Ishikawa (cell line): ENCODE data around the gene C1QA.

Experiments
- CEBPB ChIP-seq: IDR thresholded peaks from 2 replicates; pipeline ENCODE4 v1.6.1; 2012
- CREB1 ChIP-seq: IDR thresholded peaks from 2 replicates; pipeline ENCODE4 v1.6.1; 2012; ENCODE audit warnings: low read depth
- EGR1 ChIP-seq: IDR thresholded peaks from 2 replicates; pipeline ENCODE4 v1.6.1; 2012
- EP300 ChIP-seq: IDR thresholded peaks from 2 replicates; pipeline ENCODE4 v1.6.1; 2012; ENCODE audit warnings: borderline replicate concordance
- FOXM1 ChIP-seq: IDR thresholded peaks from 2 replicates; pipeline ENCODE4 v1.6.1; 2012; ENCODE audit warnings: low read depth, borderline replicate concordance
- NFIC ChIP-seq: IDR thresholded peaks from 2 replicates; pipeline ENCODE4 v1.6.1; 2012
- RAD21 ChIP-seq: IDR thresholded peaks from 2 replicates; pipeline ENCODE4 v1.6.1; 2012; ENCODE audit warnings: low read depth
- TAF1 ChIP-seq: IDR thresholded peaks from 2 replicates; pipeline ENCODE4 v1.6.1; 2012; ENCODE audit warnings: low read depth, mild to moderate bottlenecking
- TCF12 ChIP-seq: IDR thresholded peaks from 2 replicates; pipeline ENCODE4 v1.6.1; 2012; ENCODE audit warnings: low read depth
- TEAD4 ChIP-seq: IDR thresholded peaks from 2 replicates; pipeline ENCODE4 v1.6.1; 2012
- YY1 ChIP-seq: IDR thresholded peaks from 2 replicates; pipeline ENCODE4 v1.6.1; 2012; ENCODE audit warnings: low read depth
- ZBTB7A ChIP-seq: IDR thresholded peaks from 2 replicates; pipeline ENCODE4 v1.6.1; 2012; ENCODE audit warnings: low read depth
- TF ChIP-seq, protein P1 (sequence below): IDR thresholded peaks from 2 replicates; pipeline ENCODE4 v1.6.1; 2012
- TF ChIP-seq, protein P2 (sequence below): IDR thresholded peaks from 2 replicates; pipeline ENCODE4 v1.6.1; 2012; ENCODE audit warnings: low read depth, mild to moderate bottlenecking
- TF ChIP-seq, protein P3 (sequence below): IDR thresholded peaks from 2 replicates; pipeline ENCODE4 v1.6.1; 2012

Gene C1QA

DNA sequence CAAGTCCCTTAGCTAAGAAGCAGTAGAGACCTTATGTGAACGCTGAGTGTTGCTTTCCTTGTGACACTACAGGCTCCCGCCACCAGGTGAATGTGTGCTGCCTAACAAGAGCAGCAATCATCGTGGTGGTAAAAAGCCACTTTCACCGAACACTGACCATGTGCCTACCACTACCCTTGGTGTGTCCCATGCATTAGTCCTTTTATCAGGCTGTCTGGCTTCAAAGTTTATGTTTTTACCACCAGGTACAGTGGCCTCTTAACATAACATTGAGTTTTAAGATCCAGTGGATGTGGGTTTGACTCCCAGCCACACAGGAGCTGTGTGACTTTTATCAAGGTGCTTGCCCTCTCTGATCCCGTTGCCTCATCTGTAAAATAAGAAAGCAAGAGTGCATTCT lies 18.3 kb downstream of the C1QA start:
- TF ChIP-seq EP300: no peak
- no peak for TF ChIP-seq EGR1
- TF ChIP-seq YY1: no peak

DNA sequence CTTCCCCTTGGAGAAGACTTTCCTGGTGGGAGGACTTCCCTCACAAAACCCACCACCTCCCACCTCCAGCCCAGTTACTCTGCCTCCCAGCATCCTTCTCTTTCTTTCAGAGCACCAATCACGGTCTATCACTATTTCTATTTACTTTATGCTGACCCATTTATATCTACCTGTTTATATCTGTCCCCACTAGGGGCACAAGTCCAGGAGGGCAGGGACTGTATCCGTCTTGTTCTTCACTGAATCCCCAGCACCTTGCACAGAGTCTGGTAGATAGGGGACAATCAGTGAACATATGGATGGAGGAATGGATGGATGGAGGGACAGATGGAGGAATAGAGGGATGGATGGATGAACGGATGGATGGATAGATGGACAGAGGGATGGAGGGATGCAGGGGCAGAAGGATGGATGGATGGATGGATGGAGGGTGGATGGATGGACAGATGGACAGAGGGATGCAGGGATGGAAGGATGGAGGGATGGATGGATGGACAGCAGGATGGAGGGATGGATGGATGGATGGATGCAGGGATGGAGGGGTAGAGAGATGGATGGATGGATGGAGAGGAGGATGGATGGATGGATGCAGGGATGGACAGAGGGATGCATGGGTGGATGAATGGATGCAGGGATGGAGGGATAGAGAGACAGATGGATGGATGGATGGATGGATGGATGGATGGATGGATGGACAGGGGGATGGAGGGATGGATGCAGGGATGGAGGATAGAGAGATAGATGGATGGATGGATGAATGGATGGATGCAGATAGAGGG lies 22.1 kb downstream of the C1QA start:
- no peak for TF ChIP-seq EP300

DNA sequence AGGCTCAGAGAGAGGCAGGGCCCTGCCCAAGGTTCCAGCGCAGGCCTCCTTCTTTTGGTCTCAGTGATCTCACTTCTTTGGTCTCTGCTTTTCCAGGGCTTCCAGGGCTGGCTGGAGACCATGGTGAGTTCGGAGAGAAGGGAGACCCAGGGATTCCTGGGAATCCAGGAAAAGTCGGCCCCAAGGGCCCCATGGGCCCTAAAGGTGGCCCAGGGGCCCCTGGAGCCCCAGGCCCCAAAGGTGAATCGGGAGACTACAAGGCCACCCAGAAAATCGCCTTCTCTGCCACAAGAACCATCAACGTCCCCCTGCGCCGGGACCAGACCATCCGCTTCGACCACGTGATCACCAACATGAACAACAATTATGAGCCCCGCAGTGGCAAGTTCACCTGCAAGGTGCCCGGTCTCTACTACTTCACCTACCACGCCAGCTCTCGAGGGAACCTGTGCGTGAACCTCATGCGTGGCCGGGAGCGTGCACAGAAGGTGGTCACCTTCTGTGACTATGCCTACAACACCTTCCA lies 24.4 kb downstream of the C1QA start:
- TF ChIP-seq, protein P1, sequence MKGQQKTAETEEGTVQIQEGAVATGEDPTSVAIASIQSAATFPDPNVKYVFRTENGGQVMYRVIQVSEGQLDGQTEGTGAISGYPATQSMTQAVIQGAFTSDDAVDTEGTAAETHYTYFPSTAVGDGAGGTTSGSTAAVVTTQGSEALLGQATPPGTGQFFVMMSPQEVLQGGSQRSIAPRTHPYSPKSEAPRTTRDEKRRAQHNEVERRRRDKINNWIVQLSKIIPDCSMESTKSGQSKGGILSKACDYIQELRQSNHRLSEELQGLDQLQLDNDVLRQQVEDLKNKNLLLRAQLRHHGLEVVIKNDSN: no peak
- TF ChIP-seq TAF1 (no peak), NFIC (no peak), ZBTB7A (no peak), TEAD4 (no peak)
- TF ChIP-seq, protein P2, sequence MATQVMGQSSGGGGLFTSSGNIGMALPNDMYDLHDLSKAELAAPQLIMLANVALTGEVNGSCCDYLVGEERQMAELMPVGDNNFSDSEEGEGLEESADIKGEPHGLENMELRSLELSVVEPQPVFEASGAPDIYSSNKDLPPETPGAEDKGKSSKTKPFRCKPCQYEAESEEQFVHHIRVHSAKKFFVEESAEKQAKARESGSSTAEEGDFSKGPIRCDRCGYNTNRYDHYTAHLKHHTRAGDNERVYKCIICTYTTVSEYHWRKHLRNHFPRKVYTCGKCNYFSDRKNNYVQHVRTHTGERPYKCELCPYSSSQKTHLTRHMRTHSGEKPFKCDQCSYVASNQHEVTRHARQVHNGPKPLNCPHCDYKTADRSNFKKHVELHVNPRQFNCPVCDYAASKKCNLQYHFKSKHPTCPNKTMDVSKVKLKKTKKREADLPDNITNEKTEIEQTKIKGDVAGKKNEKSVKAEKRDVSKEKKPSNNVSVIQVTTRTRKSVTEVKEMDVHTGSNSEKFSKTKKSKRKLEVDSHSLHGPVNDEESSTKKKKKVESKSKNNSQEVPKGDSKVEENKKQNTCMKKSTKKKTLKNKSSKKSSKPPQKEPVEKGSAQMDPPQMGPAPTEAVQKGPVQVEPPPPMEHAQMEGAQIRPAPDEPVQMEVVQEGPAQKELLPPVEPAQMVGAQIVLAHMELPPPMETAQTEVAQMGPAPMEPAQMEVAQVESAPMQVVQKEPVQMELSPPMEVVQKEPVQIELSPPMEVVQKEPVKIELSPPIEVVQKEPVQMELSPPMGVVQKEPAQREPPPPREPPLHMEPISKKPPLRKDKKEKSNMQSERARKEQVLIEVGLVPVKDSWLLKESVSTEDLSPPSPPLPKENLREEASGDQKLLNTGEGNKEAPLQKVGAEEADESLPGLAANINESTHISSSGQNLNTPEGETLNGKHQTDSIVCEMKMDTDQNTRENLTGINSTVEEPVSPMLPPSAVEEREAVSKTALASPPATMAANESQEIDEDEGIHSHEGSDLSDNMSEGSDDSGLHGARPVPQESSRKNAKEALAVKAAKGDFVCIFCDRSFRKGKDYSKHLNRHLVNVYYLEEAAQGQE: no peak

DNA sequence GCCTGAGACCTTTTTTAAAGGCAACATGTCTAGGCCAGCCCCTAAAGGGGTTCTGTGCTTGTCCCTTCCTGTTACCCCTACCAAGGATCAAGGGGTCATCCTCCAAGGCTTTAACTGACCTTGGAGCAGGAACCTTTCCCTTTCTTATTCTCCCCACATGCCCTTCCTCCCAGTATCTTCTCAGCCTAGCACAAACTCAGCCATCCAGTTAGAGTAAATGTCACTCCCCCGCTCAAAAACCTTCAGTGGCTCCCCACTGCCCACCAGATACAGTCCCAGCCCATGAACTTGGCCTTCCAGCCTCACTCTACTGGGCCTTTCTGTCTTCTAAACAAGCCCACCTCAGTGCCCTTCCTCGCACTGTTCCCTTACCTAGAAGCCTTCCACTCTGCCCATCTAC lies 25.5 kb downstream of the C1QA start:
- TF ChIP-seq EP300 (no peak), CEBPB (no peak), RAD21 (no peak), EGR1 (no peak), NFIC (no peak), TCF12 (no peak), YY1 (no peak)
- TF ChIP-seq, protein P1: no peak

DNA sequence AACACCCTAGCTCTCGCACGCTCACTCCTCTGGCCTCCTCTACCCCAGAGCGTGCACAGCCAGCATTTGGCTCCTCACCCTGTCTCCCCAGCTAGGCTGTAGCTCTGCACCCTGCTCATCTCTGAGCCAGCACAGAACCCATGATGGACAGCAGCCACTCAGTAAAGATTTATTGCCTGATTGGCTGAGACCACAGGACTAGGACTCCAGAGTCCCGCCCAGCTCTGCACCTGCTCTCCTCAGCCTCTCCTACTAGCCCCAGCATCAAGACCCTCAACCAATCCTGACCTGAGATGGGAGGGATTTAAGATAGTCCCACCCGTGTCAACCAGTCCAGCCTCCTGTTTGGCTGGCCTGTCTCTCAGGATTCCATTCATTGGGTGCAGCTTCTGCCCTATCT lies 25.9 kb downstream of the C1QA start:
- TF ChIP-seq EP300: no peak
- TF ChIP-seq, protein P2: no peak

DNA sequence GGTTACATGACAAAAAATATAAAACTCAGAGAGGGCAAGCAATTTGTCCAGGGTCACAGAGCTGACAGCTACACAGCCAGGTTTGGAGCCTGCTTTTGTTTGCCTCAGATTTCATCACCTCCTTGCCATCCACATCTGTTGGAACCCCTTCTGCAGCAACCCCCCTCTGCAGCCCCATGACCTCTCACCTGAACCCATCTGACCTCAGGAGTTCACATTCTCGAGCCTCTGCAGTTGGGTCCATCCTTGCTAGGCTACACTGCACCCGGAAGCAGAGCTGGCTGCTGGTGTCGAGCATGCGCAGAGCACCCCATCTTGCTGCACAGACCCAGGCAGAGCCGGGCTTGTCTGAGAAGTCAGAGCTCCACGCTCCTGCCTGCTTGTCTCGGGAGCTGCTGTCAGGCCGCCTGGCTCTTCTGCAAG lies 26.6 kb downstream of the C1QA start:
- TF ChIP-seq, protein P1: no peak
- TF ChIP-seq NFIC (no peak), TAF1 (no peak), YY1 (no peak), FOXM1 (no peak), RAD21 (no peak), CREB1 (no peak), ZBTB7A (no peak), TEAD4 (no peak), CEBPB (no peak), EP300 (no peak), TCF12 (no peak)
- TF ChIP-seq, protein P3, sequence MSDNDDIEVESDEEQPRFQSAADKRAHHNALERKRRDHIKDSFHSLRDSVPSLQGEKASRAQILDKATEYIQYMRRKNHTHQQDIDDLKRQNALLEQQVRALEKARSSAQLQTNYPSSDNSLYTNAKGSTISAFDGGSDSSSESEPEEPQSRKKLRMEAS: no peak
- TF ChIP-seq, protein P2: no peak
